Activated CD4-positive, alpha-beta T cell treated with anti-CD3 and anti-CD28 coated beads, Interleukin-2, amount 10 ng/mL, durations not matched to agents 24 days and 14 days (primary cell): ENCODE results near the gene ADGRG6. TPM values are rescaled to one million over a fixed set of nuclear protein-coding genes. Genes with fewer than 3 reads are reported as not detected.
"Not testable (repeated sequence)": the region's sequence is repeated elsewhere in the genome, so short reads cannot be mapped to it uniquely, and the experiment has no call there.

Source experiments
- DNase-seq: peaks from one replicate; pipeline ENCODE4 v3.0.0; 2022
- H3K27ac Mint-ChIP-seq: one replicate; pipeline ENCODE4 v1.8.0; 2022; ENCODE audit warnings: mild to moderate bottlenecking, mixed read lengths
- H3K27me3 Mint-ChIP-seq: one replicate; pipeline ENCODE4 v1.8.0; 2022; ENCODE audit warnings: mixed read lengths
- H3K36me3 Mint-ChIP-seq: one replicate; pipeline ENCODE4 v1.8.0; 2022; ENCODE audit warnings: low read depth, mild to moderate bottlenecking, mixed read lengths
- H3K4me1 Mint-ChIP-seq: one replicate; pipeline ENCODE4 v1.8.0; 2021; ENCODE audit warnings: mixed read lengths
- H3K4me3 Mint-ChIP-seq: one replicate; pipeline ENCODE4 v1.8.0; 2022; ENCODE audit warnings: mild to moderate bottlenecking, moderate library complexity, mixed read lengths
- H3K9me3 Mint-ChIP-seq: one replicate; pipeline ENCODE4 v1.8.0; 2021; ENCODE audit warnings: mixed read lengths
- intact Hi-C: fragments of 100-400 bp; cut with micrococcal nuclease; formaldehyde crosslinking; loops from one replicate; pipeline ENCODE4 v1.15.1; 2023
- total RNA-seq: library from RNA; stranded (reverse); gene quantifications from 2 replicates; pipeline ENCODE4 v1.2.3, GENCODE V29; 2022

Gene ADGRG6
- total RNA-seq, 1 donor from 2014 or later: not detected

DNA sequence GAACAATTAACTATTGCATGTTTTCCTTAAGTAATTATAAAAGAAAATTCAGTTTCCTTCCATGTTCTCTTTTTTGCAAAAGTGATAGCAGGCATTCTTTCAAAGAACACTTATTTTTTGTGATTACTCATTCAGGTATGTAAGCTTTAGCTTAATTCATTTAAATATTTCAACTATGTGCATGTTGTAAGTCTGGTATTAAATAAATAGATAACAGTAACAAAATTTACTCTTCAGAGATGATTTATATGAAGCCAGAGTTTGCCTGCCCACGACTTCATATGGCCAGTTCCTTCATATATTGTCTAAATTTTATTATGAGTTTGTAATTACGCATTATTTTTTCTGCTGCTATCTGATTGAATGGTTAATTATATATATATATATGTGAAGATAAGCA is 110.9 kb downstream of the ADGRG6 start:
- peaks cover 25% of the 10 kb centered on the region for H3K27me3 Mint-ChIP-seq
- H3K4me1 Mint-ChIP-seq: peaks cover 6% of the 10 kb centered on the region
- H3K4me3 Mint-ChIP-seq: no peak overlapping the region
- DNase-seq: no peak
- intact Hi-C loops: loop anchor here (1.0 kb wide), 1 partner anchor 17 kb away; no protein-coding TSS in a partner anchor
- no peak overlapping the region for H3K27ac Mint-ChIP-seq
- no peaks in the 10 kb centered on the region for H3K36me3 Mint-ChIP-seq
- H3K9me3 Mint-ChIP-seq: peaks cover 4% of the 10 kb centered on the region

DNA sequence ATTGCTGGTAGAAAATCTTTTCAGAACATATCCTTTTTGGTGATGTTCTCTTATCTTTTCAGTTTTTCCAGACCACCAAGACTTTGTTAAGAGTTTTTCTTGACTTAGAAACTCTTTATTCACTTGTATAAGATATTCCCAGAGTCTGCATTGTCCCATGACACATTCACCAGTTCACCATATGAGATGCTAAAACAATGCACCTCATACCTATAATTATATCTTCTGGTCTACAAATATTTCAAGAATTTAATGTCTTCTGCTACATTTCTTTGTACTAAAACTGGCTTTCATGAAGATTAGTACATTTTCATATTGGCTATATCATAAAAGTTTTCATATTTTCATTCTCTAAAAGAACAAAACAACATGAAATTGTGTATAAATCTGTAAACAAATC is 111.3 kb downstream of the ADGRG6 start:
- intact Hi-C loops: loop anchor here (1.0 kb wide), 1 partner anchor 18 kb away; no protein-coding TSS in a partner anchor
- H3K36me3 Mint-ChIP-seq: no peaks in the 10 kb centered on the region
- H3K4me3 Mint-ChIP-seq: no peak overlapping the region
- no peak for DNase-seq
- H3K9me3 Mint-ChIP-seq: peaks cover 4% of the 10 kb centered on the region
- H3K27me3 Mint-ChIP-seq: peaks cover 23% of the 10 kb centered on the region
- H3K27ac Mint-ChIP-seq: no peak overlapping the region
- peaks cover 6% of the 10 kb centered on the region for H3K4me1 Mint-ChIP-seq

DNA sequence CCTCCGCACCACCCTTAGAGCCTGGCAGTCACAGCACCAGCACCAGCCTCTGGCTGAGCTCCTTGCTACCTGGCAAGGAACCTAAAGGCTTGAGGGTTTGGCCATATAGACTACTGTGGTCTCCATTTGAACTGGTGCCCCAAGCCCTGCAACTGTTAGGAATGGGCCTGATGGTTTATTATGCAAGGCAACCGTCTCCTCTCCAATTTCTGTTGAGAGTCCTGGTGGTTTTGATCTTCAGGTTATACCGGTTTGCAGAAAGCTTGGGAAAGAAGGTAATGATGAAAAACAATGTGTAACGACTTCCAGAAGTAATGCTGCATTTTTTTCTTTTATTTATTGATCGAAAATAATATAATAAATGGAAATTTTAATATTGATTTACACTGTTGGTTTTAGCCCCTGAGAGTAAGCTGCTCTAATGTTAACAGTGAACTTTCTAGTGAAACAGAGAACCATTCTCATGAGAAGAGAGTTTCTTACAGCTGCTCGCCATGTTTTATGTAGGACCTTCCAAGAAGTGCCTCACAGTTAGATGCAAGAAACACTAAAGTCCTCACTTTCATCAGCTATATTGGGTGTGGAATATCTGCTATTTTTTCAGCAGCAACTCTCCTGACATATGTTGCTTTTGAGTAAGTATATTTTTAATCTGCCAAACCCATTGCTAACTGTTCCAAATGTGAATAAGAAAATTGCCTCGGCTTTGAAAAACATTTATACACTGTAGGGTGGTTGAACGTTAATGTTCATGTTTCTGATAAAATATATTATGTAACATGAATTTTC is 112.8 kb downstream of the ADGRG6 start:
- no peak for DNase-seq
- no peaks in the 10 kb centered on the region for H3K36me3 Mint-ChIP-seq
- no peak overlapping the region for H3K4me3 Mint-ChIP-seq
- intact Hi-C loops: no loop called here
- H3K27ac Mint-ChIP-seq: no peak overlapping the region
- peaks cover 6% of the 10 kb centered on the region for H3K4me1 Mint-ChIP-seq
- H3K9me3 Mint-ChIP-seq: peaks cover 4% of the 10 kb centered on the region
- H3K27me3 Mint-ChIP-seq: peaks cover 18% of the 10 kb centered on the region

DNA sequence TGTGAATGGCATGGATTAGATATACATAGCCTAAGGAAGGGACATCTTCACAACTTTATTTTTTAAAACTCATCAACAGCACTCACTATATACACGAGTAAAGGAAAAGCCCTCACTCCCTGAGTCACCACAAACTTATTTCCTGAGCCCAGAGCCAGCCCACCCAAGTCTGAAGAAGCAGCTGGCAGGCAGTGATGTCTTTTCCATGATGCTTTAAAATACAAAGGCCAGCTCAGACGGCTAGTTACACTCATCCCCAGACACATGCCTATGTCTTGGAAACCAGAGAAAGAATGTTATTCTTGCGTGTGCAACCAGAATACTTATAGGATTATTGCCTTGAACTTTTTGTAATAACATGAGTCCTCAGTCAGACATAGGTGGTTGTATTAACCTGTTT is 114.4 kb downstream of the ADGRG6 start:
- intact Hi-C loops: no loop called here
- H3K9me3 Mint-ChIP-seq: no peaks in the 10 kb centered on the region
- H3K27me3 Mint-ChIP-seq: peaks cover 10% of the 10 kb centered on the region
- H3K4me1 Mint-ChIP-seq: no peaks in the 10 kb centered on the region
- no peak overlapping the region for H3K4me3 Mint-ChIP-seq
- no peak for DNase-seq
- no peak overlapping the region for H3K27ac Mint-ChIP-seq
- no peaks in the 10 kb centered on the region for H3K36me3 Mint-ChIP-seq

DNA sequence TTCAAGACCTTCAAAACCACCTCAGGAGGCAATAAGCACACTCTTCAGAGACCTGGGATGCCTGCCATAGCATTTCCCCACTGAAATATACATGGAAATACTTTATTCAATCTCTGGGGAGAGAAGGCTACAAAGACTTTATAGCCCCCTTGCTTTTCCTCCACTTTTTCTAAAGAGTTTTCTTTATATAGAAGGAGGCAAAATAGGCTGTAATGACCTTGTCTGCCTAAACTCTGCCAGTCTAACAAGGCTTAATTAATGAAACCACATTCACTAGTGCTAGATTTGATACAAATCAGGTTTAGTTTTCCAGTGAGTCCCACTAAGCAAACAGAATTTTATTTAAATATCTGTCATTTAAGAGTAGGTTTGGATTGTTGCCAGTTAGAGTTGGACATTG is 114.9 kb downstream of the ADGRG6 start:
- Mint-ChIP-seq H3K4me1 (no peaks in the 10 kb centered on the region), H3K4me3 (no peak overlapping the region), H3K9me3 (no peaks in the 10 kb centered on the region), H3K36me3 (no peaks in the 10 kb centered on the region), H3K27ac (no peak overlapping the region), H3K27me3 (peaks cover 10% of the 10 kb centered on the region)
- intact Hi-C loops: no loop called here
- DNase-seq: no peak

DNA sequence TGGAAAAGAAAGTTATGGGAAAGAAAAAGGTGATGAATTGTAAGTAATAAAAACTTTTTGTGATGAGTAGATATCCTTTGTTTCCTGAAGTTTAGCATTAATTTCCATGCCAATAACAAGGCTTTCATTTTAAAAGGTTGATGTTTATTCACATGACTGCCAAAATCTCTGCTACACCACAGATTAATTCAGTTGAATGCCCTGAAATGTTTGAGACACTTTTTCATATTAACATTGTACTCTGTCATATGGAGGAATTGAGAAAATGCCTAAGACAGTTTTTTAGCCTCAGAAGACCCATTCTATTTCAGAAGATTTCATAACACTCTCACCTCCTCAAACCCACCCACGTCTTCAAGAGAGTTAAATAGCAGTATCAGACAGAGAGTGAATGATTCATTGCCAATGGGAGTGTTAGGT is 115.5 kb downstream of the ADGRG6 start:
- H3K4me3 Mint-ChIP-seq: no peak overlapping the region
- no peak overlapping the region for H3K27ac Mint-ChIP-seq
- intact Hi-C loops: no loop called here
- H3K27me3 Mint-ChIP-seq: peaks cover 4% of the 10 kb centered on the region
- no peaks in the 10 kb centered on the region for H3K4me1 Mint-ChIP-seq
- H3K36me3 Mint-ChIP-seq: no peaks in the 10 kb centered on the region
- H3K9me3 Mint-ChIP-seq: no peaks in the 10 kb centered on the region
- no peak for DNase-seq

DNA sequence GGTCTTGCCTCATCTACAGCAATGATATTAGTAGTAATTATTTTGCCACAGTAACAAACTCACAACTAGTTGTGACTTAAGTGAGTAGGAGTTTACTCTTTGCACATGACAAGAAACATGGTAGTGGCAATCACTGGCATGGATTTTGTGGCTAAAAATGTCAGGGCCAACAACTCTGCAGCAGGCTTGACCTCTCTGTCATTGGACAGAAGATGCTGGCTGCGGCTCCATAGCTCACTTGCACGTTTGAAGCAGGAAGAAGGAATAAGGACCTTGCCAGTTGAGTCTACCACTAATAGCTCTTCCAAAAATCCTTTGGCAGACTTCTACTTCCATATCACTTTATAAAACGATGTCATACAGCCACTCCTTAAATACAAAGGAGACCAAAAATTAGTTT is 117.3 kb downstream of the ADGRG6 start:
- no peaks in the 10 kb centered on the region for H3K4me1 Mint-ChIP-seq
- H3K27ac Mint-ChIP-seq: no peak overlapping the region
- peaks cover 4% of the 10 kb centered on the region for H3K27me3 Mint-ChIP-seq
- no peaks in the 10 kb centered on the region for H3K9me3 Mint-ChIP-seq
- H3K36me3 Mint-ChIP-seq: no peaks in the 10 kb centered on the region
- DNase-seq: no peak
- intact Hi-C loops: no loop called here
- no peak overlapping the region for H3K4me3 Mint-ChIP-seq

DNA sequence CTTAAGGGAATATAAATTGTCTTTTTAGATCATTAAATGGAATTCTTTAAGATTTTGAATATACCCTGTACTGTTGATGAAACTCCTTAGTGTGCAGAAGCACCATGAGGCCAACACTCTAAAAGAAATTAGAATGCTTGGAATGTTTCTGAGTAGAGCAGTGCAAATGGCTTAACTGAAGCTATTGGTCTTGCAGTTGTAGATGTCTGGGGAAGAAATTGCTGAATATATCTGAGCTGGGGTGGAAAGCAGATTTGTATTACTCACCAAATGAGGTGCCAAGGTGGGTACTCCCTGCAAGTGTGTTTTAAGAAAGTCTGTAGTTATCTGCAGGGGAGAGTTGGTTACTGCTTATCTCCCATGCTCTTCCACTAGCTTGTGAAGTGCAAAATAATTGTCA is 119.0 kb downstream of the ADGRG6 start:
- Mint-ChIP-seq H3K4me3 (no peak overlapping the region), H3K9me3 (peaks cover 11% of the 10 kb centered on the region), H3K27me3 (no peaks in the 10 kb centered on the region), H3K4me1 (no peaks in the 10 kb centered on the region), H3K36me3 (no peaks in the 10 kb centered on the region), H3K27ac (no peak overlapping the region)
- intact Hi-C loops: no loop called here
- no peak for DNase-seq

DNA sequence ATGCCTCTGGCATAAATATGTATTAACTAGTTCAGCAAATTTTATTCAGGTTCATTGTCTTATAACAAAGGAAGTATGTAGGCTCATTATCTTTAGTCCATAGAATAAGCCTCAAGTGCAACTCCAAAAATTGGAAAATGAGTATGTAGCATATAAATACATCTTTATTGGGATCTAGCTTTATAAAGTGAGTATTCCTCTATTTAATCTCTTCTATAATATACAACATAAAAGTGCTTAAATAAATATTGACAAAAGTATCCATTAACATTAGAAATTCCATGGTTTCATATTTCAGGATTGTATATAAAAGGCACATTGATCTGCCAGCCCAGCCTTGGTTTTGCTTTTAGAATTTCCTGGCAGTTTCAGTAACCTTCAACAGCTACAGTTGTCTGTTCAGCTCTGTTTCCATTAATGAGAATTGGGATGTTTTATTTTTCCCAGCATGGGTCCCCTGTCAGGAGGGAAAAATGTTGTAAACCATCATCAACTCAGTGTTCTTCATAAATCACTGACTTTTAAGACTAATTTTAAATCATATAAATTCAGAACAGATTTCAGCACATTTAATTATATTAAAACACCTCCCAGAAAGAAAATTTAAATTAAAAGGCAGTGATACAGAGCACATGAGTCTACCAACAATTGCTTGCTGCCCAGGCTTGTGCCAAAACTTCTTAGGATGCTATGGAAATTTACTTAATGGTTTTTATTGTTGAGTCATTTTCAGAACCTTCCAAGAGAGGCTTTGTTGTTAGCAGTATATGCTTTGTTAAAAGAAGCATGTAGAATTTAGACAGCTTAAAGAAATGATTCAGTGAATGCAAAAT is 119.7 kb downstream of the ADGRG6 start:
- Mint-ChIP-seq H3K27ac (no peak overlapping the region), H3K36me3 (no peaks in the 10 kb centered on the region), H3K27me3 (no peaks in the 10 kb centered on the region), H3K4me1 (no peaks in the 10 kb centered on the region), H3K4me3 (no peak overlapping the region), H3K9me3 (peaks cover 15% of the 10 kb centered on the region)
- DNase-seq: no peak
- intact Hi-C loops: no loop called here

DNA sequence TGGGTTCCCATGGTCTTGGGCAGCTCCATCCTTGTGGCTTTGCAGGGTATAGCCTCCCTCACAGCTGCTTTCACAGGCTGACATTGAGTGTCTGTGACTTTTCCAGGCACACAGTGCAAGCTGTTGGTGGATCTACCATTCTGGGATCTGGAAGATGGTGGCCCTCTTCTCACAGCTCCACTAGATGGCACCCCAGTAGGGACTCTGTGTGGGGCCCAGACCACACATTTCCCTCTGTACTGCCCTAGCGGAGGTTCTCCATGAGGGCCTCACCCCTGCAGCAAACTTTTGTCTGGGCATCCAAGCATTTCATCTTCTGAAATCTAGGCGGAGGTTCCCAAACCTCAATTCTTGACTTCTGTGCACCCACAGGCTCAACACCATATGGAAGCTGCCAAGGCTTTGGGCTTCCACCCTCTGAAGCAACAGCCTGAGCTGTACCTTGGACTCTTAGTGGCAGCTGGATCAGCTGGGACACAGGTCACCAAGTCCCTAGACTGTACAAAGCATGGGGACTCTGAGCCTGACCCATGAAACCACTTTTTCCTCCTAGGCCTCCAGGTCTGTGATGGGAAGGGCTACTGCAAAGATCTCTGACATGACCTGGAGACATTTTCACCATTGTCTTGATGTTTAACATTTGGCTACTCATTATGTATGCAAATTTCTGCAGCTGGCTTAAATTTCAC is 124.8 kb downstream of the ADGRG6 start:
- H3K4me1 Mint-ChIP-seq, DNase-seq, H3K36me3 Mint-ChIP-seq, H3K27ac Mint-ChIP-seq, intact Hi-C loops, H3K4me3 Mint-ChIP-seq, H3K27me3 Mint-ChIP-seq: not testable (repeated sequence)
- peaks cover 23% of the 10 kb centered on the region for H3K9me3 Mint-ChIP-seq

DNA sequence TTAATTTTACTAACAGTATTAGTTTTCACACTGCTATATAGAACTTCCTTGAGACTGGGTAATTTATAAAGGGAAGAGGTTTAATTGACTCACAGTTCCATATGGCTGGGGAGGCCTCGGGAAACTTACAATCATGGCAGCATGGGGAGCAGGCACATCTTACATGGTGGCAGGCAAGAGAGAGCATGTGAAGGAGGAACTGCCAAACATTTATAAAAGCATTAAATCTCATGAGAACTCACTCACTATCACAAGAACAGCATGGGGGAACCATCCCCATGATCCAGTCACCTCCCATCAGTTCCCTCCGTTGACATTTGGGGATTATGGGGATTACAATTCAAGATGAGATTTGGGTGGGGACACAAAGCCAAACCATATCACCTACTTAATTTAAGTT is 126.7 kb downstream of the ADGRG6 start:
- H3K36me3 Mint-ChIP-seq, H3K4me1 Mint-ChIP-seq, H3K27ac Mint-ChIP-seq, H3K4me3 Mint-ChIP-seq, DNase-seq, H3K27me3 Mint-ChIP-seq, intact Hi-C loops: not testable (repeated sequence)
- peaks cover 23% of the 10 kb centered on the region for H3K9me3 Mint-ChIP-seq

DNA sequence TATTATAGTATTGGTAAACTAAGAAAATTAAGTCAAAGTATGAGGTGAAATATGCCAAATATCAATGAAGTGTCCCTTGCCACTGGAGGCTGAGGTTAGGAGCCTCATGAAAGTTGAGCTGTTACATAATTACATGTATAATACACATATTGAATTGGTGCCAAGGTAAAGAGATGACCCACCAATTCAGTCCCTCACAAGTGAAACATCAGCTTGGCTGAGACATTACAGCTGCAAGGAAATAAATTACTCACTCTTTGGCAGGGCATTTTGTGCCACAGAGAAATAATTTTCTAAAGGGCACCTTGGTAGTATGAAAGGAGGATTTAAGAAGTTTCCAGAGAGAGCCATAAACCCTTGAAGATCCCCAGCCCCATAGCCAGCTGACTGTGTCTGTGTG is 127.4 kb downstream of the ADGRG6 start:
- Mint-ChIP-seq H3K36me3 (no peaks in the 10 kb centered on the region), H3K4me1 (no peaks in the 10 kb centered on the region), H3K27ac (no peak overlapping the region), H3K9me3 (peaks cover 23% of the 10 kb centered on the region), H3K27me3 (no peaks in the 10 kb centered on the region), H3K4me3 (no peak overlapping the region)
- DNase-seq: no peak
- intact Hi-C loops: no loop called here

DNA sequence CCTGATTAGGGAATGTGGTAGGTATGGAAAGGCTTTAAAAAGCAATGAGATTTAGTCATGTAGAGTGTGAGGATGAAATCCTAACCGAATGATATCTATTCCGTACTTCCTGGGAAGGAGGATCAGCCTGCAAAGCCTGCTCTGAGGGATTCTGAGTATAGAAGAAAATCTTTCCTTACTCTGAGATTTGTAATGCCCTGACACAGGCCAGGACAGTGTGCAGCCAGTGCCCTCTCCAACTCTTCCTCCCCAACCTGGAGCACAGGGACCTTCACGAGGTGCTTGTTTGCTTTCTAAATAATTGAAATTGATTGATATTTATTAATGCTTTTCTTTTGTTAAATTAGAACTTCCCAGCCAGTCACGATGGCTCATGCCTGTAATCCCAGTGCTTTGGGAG is 131.6 kb downstream of the ADGRG6 start:
- H3K4me1 Mint-ChIP-seq: no peaks in the 10 kb centered on the region
- H3K27me3 Mint-ChIP-seq: peaks cover 5% of the 10 kb centered on the region
- no peaks in the 10 kb centered on the region for H3K36me3 Mint-ChIP-seq
- no peak overlapping the region for H3K4me3 Mint-ChIP-seq
- peaks cover 1% of the 10 kb centered on the region for H3K9me3 Mint-ChIP-seq
- intact Hi-C loops: no loop called here
- no peak for DNase-seq
- H3K27ac Mint-ChIP-seq: no peak overlapping the region

DNA sequence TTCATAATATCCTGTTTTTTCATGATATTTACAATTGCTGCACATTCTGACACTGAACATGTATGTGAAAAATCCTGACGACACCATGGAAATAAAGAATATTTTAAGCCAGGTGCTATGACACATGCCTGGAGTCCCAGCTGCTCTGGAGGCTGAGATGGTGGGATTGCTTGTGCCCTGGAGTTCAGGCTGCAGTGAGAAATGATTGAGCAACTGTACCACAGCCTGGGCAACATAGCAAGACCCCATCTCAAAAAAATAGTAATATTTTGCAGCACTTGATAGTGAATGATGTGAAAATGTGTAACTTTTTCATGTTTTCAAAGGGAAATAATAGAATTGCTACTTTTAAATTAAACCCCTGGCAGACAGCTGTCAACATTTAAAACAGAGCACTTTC is 137.1 kb downstream of the ADGRG6 start:
- Mint-ChIP-seq H3K36me3 (no peaks in the 10 kb centered on the region), H3K27me3 (peaks cover 7% of the 10 kb centered on the region), H3K9me3 (no peaks in the 10 kb centered on the region), H3K4me3 (no peak overlapping the region), H3K27ac (no peak overlapping the region), H3K4me1 (no peaks in the 10 kb centered on the region)
- intact Hi-C loops: no loop called here
- no peak for DNase-seq
